RPMI8226 (cell line): ENCODE measurements around the gene CHST11.

Source experiments
- DNase-seq: peaks from one replicate; pipeline ENCODE4 v3.0.0-alpha.2; 2015

CHST11 gene

GRCh38 chr12:104588047-104588920 is 131.5 kb downstream of the CHST11 start:
- no peak for DNase-seq

- DNase-seq: no peak
Measured at GRCh38 chr12:104588921-104589590, 132.3 kb downstream of the CHST11 start.

GRCh38 chr12:104590022-104590421 is 133.3 kb downstream of the CHST11 start:
- DNase-seq: no peak

- DNase-seq: no peak
Measured at GRCh38 chr12:104591257-104591885, 134.6 kb downstream of the CHST11 start.

GRCh38 chr12:104593482-104593881 is 136.7 kb downstream of the CHST11 start:
- no peak for DNase-seq

- DNase-seq: no peak
Measured at GRCh38 chr12:104596134-104596799, 139.5 kb downstream of the CHST11 start.

GRCh38 chr12:104596898-104597843 is 140.4 kb downstream of the CHST11 start:
- no peak for DNase-seq

GRCh38 chr12:104598342-104599271 is 141.9 kb downstream of the CHST11 start:
- no peak for DNase-seq

GRCh38 chr12:104599272-104600035 is 142.7 kb downstream of the CHST11 start:
- no peak for DNase-seq

- no peak for DNase-seq
Measured at GRCh38 chr12:104600036-104600712, 143.4 kb downstream of the CHST11 start.

GRCh38 chr12:104600790-104601739 is 144.3 kb downstream of the CHST11 start:
- DNase-seq: no peak

GRCh38 chr12:104602406-104602805 is 145.7 kb downstream of the CHST11 start:
- DNase-seq: no peak

GRCh38 chr12:104602896-104603295 is 146.1 kb downstream of the CHST11 start:
- no peak for DNase-seq

GRCh38 chr12:104603545-104603973 is 146.8 kb downstream of the CHST11 start:
- DNase-seq: no peak

GRCh38 chr12:104604070-104604994 is 147.6 kb downstream of the CHST11 start:
- DNase-seq: no peak

- DNase-seq: no peak
Measured at GRCh38 chr12:104604995-104605675, 148.4 kb downstream of the CHST11 start.
